GM19397 (cell line): ENCODE measurements around the gene TEX51.

ENCODE experiments used
- ATAC-seq: cut with Tn5 transposase; IDR thresholded peaks from one replicate; pipeline ENCODE4 v1.9.1; 2021; ENCODE audit warnings: mild to moderate bottlenecking, moderate library complexity; ENCODE audit not compliant: unreplicated experiment

Gene TEX51

GRCh38 chr2:126946318-126947102, 47.8 kb downstream of the TEX51 start:
- ATAC-seq, result no peak

- no peak for ATAC-seq
These were observed 48.4 kb downstream of the TEX51 start for GRCh38 chr2:126947103-126947429.

- ATAC-seq, result no peak
These were observed 51.1 kb downstream of the TEX51 start for GRCh38 chr2:126949775-126950174.

GRCh38 chr2:126950504-126950903, 51.8 kb downstream of the TEX51 start:
- no peak for ATAC-seq
